IPS DF 4.7 (cell line): ENCODE results near the gene CEACAM20.
"Not testable (repeated sequence)": the region's sequence is repeated elsewhere in the genome, so short reads cannot be mapped to it uniquely, and the experiment has no call there.

Experiments
- DNase-seq: peaks from one replicate; pipeline ENCODE4 v3.0.0-alpha.2; 2013; ENCODE audit warnings: low spot score; ENCODE audit errors: extremely low read depth

CEACAM20 gene

DNA sequence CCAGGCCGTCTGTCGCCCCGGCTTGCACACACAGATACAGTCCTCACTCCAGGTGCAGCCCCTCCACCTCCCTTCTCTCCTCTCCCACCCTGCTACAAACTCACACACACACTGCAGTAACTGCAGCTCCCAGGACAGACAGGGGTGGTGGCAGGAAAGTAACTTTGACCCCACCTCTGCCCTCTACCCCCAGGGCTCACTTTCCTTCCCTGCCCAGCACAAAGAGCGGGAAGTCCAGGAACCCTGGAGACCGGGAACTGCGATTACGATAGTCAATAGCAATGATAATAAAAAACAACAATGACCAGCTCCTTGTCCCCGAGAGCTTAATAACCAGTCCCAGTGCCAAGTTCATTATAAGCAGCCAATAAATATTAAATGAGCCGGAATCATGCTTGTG is at the start of gene CEACAM20:
Gene CEACAM20, minus strand, starts transcription at position 140 of the 400 bp plus-strand sequence. CDS start 166 bp downstream, outside the sequence.
- no peak for DNase-seq

DNA sequence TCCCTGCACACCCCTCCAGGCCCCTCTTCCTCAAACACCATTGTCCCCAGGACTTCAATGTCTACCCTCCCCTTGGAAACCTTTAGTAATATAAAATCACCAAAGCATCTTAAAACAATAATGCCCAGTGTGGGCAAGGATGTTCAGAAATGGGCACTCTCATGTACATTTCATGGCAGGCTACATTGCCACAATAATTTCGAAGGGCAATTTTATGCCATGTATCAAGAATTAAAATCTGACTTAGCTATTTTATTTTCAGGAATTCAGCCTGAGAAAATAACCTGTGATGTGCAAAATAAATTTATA is 48.0 kb upstream of the CEACAM20 start:
- DNase-seq, result no peak

GRCh38 chr19:44576843-44577565 is 47.5 kb upstream of the CEACAM20 start:
- no peak for DNase-seq

DNA sequence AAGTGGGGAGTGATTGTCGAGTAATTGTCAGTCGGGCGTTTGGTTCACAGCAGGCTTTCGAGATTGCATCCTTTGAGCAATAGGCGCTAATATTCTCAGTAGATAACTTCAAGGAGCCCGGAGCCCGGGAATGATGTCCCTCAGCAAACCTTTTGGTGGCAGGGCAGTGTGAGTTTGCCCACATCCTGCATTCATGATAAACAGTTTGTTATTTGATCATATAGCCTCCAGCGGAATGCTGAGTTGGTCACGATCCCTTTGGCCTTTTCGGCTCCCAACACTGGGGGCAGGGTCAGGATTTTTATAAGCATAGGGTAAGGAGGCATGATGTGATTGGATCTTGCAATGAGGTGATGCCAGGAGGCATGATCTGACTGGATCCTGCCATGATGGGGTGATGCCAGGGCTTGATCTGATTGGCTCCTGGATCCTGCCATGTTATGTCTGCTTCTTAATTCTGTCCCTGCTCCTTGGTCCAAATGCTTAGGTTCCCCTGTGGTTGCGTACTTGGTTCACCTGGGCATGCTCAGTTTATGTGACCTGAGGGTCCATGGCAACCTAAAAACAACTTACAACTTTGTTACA is 45.7 kb upstream of the CEACAM20 start:
- DNase-seq, result no peak

GRCh38 chr19:44574186-44574950 is 44.9 kb upstream of the CEACAM20 start:
- no peak for DNase-seq

DNA sequence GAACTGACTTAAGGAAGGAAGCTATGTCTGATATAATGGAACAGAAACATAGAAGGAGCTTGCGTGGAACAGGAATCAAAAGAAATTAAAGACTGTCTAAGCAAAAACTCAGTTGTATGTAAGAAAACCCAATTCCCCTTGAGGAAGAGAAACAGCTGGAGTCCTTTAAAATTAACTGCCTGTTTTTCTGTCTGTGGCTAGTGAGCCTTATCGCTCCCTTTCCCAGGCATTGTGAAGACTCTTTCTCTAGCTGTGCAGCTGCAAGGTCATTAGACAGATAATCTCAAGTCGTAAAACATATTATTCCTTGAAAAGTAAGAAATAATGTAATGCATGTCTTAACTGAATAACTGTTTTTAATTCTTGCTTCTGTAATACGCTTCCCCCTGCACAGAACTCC is 44.2 kb upstream of the CEACAM20 start:
- no peak for DNase-seq

DNA sequence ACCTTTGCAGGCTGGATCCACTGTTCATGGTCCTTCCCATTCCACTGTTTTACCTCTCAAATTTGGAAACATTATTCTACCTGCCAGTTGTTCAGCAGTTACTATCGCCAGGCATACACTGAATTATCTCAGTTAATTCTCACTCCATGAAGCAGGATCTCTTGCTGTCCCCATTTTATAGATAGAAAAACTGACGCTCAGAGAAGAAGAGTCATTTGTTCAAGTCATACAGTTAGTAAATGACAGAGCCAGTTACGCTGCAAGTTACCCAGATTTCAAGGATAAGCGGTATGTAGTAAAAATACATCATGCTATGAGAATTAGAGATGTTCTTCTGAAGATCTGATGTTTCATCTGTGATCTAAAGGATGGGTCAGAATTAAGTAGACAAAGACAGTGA is 43.7 kb upstream of the CEACAM20 start:
- no peak for DNase-seq

- no peak for DNase-seq
Measured at GRCh38 chr19:44572581-44572900, 43.1 kb upstream of the CEACAM20 start.

GRCh38 chr19:44571830-44572580 is 42.5 kb upstream of the CEACAM20 start:
- no peak for DNase-seq

GRCh38 chr19:44570984-44571684 is 41.7 kb upstream of the CEACAM20 start:
- DNase-seq, result peak; percentile 72

GRCh38 chr19:44570603-44570983 is 41.1 kb upstream of the CEACAM20 start:
- no peak for DNase-seq

DNA sequence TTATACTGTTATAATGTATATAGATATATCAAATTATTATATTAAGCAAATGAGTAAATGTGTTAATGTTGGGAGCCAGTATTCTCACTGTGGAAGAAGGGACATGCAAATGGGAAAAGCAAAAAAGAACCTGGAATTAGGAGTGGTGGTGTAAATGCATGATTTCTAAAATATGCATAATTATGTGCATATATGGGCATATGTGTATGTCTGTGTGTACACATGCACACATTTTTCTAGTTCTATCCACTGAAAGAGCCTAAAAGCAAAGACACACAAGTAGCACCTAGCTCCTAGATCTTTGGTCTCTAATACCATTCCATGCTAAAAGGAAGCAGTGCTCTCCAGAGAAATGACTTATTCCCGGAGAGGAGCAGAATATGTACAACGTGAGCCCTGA is 38.3 kb upstream of the CEACAM20 start:
- DNase-seq, result no peak

GRCh38 chr19:44566984-44567383 is 37.5 kb upstream of the CEACAM20 start:
- no peak for DNase-seq

DNA sequence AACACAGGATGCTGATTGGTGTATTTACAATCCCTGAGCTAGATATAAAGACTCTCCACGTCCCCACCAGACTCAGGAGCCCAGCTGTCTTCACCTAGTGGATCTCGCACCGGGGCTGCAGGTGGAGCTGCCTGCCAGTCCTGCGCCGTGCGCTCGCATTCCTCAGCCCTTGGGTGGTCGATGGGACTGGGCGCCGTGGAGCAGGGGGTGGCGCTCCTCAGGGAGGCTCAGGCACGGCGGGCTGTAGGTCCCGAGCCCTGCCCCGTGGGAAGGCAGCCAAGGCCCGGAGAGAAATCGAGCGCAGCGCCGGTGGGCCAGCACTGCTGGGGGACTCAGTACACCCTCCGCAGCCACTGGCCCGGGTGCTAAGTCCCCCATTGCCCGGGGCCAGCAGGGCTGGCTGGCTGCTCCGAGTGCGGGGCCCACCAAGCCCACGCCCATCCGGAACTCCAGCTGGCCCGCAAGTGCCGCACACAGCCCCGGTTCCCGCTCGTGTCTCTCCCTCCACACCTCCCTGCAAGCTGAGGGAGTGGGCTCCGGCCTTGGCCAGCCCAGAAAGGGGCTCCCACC is 33.7 kb upstream of the CEACAM20 start:
- DNase-seq, result not testable (repeated sequence)

DNA sequence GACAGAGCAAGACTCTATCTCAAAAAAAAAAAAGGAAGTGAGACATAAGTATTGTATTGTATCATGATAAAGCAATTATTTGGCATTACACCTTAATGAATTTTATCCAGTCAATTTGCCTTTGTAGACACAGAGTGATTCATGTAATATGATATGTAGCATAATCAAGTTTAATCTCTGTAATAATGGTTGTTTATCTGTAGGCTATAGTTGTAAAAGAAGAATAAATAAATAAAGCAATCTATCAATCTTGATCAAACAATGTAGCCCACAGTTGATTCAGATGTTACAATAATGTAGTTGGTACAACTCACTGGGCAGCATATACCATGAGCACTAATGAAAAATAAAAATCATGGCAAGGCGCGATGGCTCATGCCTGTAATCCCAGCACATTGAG is 28.5 kb upstream of the CEACAM20 start:
- no peak for DNase-seq

GRCh38 chr19:44554641-44555246 is 25.3 kb upstream of the CEACAM20 start:
- DNase-seq, result no peak

DNA sequence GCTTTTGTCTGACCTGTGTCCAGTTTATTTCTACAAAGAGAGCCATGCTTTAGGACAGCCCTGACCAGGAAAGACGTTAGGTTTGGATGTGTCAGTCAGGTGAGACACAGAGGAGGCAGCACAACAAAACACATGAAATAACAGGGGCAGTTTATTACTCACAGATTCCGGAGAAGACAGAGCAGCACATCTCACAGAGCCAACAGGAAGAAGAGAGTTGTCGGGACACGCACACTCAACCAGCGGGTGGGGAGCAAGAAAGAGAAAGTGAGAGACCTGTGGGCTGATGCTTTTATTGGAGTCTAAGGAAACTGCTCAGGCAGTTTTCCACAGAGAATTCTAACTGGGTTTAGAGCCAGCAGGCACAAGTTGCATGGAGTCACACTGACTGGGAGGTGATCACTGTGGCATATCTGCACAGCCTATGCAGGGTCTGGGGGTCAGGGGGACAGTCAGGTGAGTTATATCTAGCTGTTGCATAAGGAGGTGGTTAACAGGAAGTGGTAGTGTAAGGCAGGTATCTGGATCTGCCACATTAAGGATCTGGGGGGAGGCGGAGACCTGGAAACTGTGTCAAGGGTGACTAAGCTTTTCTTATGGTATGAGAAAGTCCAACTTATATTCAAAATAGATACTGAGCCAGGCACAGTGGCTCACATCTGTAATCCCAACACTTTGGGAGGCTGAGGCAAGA is 24.1 kb upstream of the CEACAM20 start:
- DNase-seq, result no peak

DNA sequence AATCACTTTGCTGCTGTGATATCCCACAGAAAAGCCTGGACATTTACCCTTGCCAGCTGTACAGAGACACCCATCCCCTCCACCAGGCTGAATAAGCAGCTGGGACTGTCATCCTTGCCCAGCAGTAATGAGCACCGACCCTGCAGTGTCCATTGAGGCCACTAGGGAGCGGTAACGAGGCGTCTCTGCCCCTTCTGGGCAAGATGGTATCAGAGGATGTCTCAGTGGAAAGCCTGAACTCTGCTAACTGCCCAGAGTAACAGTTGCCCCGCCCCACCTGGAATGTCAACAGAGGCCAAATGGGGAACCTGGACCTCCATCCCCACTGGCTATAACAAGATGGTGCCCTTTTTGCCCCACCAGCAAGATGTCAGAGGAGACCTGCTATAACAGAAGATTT is 22.8 kb upstream of the CEACAM20 start:
- peak; percentile 68 for DNase-seq

DNA sequence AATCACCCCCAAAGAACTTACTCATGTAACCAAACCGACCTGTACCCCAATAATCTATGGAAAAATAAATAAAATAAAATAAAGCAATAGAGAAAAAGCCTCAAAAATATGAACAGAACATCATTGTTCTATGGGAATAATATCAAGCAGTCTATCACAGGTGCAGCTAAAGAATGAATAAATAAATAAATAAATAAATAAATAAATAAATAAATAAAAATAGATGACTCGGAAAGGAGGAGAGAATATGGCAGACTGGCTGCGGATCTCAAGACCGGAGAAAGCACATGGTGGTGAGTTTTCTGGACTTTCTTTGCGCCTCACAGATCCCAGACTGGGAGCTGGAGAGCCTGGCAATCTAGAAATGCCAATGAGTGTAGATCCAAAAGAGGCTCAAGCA is 22.4 kb upstream of the CEACAM20 start:
- DNase-seq, result no peak

GRCh38 chr19:44550976-44551375 is 21.5 kb upstream of the CEACAM20 start:
- not testable (repeated sequence) for DNase-seq
